Epithelial cell of umbilical artery (primary cell): ENCODE data around the gene AASDHPPT. TPM values are rescaled to one million over a fixed set of nuclear protein-coding genes. Genes with fewer than 3 reads are reported as not detected.

Experiments
- total RNA-seq: library from RNA; depleted of rRNA; stranded (reverse); fragments of >200 nt; gene quantifications from 2 replicates; pipeline ENCODE4 v1.2.3, GENCODE V29; 2014

Gene AASDHPPT, protein sequence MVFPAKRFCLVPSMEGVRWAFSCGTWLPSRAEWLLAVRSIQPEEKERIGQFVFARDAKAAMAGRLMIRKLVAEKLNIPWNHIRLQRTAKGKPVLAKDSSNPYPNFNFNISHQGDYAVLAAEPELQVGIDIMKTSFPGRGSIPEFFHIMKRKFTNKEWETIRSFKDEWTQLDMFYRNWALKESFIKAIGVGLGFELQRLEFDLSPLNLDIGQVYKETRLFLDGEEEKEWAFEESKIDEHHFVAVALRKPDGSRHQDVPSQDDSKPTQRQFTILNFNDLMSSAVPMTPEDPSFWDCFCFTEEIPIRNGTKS
- total RNA-seq = 54.2 and 65.5 TPM in 2 replicates

DNA sequence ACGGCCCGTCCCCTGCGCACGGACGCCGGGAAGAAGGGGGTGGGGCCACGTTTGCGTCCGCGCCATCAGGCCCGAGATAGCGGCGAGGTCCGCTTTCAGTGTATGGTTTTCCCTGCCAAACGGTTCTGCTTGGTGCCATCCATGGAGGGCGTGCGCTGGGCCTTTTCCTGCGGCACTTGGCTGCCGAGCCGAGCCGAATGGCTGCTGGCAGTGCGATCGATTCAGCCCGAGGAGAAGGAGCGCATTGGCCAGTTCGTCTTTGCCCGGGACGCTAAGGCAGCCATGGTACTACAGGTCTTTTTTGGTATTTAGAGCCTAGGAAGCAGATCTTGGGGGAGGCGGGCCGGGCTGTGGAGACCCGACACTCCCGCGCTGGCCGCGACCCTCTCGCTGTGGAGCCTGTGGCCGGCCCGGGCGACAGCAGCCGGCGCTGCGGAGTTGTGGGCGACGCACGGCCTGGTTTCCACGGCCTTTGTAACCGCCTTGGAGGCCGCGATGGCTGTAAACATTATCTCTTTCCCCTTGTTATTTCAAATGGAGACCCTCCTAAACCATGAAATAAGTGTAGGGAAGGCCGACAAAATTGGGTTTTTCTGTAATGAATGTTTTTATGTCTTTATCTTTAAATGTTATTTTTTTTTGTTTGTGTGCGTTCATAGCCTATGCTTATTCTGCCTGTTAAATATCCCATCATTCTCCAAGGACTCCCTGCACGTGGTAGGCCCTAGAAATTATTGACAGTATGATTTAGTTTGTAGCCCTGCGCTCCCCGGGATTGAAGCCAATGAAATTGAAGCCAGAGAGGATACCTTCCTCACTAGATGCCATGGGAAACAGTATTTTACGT lies at the start of gene AASDHPPT:
TSS of gene AASDHPPT (plus strand) at position 54 of the 847 bp plus-strand sequence. CDS start at position 103, 49 bp downstream.

DNA sequence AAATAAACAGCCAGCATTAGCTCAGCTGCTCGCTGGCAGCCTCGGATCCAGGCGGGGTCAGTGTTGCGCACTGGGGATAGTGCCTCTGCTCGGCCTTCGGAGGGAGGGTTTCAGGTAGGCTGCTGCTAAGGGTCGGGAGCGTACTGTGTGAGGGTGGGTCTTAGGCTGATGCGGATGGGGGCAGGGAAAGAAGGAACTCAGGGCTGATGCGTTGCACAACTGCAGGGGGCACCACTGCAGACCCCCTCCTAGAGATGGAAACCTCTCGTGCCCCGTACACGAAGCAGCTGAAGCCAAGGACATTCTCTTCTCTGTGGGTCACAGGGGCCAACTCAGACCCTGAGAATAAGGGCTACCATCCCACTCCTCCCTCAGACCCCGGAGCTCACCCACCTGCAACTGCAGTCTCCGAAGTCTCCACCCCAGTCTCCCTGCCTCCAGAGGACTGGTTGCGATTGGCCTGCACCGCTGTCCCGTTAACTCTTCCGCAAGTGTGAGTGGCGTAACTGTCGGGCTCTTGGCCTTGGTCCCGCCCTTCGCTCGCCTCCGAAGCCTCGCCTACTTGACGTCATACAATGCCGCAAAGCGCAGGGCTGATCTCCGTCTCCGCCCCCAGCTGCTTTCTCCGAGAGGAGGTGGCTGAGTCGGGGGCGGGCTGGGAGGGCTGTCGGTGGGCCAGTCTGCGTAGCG lies 398 bp upstream of the AASDHPPT start, which contains the start of gene KBTBD3:
TSS of gene KBTBD3 (minus strand) at position 429 of the 690 bp plus-strand sequence. CDS start 18,250 bp downstream, outside the sequence.

Other genes with a start within 250 kb of the AASDHPPT start
- 25.7 and 47.1 TPM in 2 replicates for gene MSANTD4, start 55.4 kb upstream of the AASDHPPT start, total RNA-seq
- 1.3 and 5.2 TPM in 2 replicates for gene KBTBD3, start 315 bp upstream of the AASDHPPT start, total RNA-seq